Stimulated activated CD4-positive, alpha-beta T cell treated with anti-CD3 and anti-CD28 coated beads, Interleukin-4, amount 100 ng/mL, for 48 hours (primary cell): ENCODE data around the gene SLC1A5.
"Not testable (repeated sequence)": the region's sequence is repeated elsewhere in the genome, so short reads cannot be mapped to it uniquely, and the experiment has no call there.

ENCODE experiments used
- DNase-seq, 2 donors: peaks; one replicate each; pipeline ENCODE4 v3.0.0-alpha.2; 2020; ENCODE audit warnings: low read depth in 2 of 2

SLC1A5 gene

DNA sequence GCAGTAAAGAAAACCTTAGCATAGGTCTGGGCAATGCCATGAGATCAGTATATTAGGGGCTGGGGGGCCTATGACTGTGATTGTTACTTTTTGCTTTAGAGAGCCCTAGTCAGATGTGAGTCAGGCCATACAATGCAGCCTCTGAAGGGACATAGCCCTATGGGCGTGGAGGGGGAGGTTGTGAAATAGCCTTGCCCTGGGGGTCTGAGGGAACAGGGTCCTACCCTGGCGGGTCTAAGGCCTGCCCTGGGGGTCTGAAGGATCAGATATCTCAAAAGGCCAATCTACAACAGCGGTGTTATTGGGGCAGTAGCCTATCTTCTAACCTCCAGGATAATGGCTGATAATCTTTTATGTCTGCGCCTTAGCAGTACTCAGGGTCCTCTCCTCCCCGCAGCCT lies 13.8 kb upstream of the SLC1A5 start:
- DNase-seq, result no peak

DNA sequence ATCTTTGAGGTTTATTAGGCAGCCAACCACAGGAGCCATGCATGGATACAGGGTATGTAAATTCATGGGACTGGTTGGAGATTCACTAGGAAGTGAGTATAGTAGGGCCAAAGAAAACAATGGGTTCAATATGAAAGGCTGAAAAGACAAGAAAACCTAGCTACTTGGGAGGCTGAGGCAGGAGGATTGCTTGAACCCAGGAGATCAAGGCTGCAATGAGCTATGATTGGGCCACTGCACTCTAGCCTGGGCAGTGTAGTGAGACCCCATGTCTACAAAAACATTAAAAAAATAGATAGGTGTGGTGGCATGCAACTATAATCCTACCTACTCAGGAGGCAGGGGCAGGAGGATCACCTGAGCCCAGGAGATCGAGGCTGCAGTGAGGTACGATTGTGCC lies 10.3 kb upstream of the SLC1A5 start:
- no peak for DNase-seq

DNA sequence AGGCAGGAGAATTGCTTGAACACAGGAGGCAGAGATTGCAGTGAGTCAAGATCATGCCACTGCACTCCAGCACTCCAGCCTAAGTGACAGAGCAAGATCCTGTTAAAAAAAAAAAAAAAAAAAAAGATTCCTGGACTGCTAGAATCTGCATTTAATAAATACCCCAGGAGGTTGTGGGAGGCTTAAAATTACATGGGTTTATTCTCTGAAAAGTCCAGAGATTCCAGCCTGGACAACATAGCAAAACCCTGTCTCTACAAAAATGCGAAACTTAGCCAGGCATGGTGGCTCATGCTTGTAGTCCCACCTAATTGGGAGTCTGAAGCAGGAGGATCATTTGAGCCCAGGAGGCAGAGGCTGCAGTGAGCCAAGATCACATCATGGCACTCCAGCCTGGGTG lies 9.5 kb upstream of the SLC1A5 start:
- no peak for DNase-seq

DNA sequence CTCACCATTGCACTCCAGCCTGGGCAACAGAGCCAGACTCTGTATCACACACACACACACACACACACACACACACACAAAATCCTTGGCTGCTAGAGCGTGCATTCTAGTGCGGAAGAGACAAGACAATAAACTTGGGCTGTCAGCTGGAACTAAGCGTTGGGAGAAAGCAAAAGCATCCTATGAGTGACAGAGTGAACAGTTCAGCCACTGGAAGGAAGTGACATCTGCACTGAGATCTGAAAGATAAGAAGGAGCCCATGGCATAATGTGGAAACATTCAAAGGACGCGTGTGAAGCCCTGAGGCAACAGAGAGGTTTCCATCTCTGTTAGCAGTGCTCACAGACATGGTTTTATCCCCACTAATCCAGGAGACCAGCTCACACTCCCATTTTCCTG lies 3.5 kb upstream of the SLC1A5 start:
- DNase-seq, result no peak

DNA sequence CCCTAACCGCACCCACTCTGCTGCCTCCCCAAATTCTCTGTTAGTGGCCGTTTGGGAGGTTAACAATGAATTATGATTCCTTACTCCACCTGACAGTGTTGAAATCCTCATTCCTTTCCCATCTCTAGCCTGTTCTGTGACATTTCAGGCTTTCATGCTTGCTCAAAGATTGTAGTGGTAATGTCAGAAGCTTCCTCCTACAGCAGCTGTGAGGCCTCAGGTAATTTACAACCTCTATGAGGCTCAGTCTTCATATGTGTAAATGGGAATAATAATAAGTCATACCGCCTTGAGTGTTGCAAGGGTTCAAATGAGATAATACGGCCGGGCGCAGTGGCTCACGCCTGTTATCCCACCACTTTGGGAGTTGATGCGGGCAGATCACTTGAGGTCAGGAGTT lies 977 bp upstream of the SLC1A5 start:
- no peak for DNase-seq

DNA sequence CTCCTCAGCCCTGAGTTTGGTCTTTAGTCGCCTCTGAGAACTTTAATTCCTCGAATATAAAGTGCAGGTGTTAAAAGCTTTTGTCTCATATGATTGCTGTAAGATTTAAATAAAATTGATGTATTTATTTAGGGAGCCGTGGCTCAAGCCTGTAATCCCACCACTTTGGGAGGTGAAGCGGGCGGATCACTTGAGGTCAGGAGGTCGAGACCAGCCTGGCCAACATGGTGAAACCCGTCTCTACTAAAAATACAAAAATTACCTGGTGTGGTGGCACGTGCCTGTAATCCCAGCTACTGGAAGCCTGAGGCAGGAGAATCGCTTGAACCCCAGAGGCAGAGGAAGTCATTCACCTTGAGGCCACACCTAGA lies 559 bp upstream of the SLC1A5 start:
- no peak for DNase-seq

DNA sequence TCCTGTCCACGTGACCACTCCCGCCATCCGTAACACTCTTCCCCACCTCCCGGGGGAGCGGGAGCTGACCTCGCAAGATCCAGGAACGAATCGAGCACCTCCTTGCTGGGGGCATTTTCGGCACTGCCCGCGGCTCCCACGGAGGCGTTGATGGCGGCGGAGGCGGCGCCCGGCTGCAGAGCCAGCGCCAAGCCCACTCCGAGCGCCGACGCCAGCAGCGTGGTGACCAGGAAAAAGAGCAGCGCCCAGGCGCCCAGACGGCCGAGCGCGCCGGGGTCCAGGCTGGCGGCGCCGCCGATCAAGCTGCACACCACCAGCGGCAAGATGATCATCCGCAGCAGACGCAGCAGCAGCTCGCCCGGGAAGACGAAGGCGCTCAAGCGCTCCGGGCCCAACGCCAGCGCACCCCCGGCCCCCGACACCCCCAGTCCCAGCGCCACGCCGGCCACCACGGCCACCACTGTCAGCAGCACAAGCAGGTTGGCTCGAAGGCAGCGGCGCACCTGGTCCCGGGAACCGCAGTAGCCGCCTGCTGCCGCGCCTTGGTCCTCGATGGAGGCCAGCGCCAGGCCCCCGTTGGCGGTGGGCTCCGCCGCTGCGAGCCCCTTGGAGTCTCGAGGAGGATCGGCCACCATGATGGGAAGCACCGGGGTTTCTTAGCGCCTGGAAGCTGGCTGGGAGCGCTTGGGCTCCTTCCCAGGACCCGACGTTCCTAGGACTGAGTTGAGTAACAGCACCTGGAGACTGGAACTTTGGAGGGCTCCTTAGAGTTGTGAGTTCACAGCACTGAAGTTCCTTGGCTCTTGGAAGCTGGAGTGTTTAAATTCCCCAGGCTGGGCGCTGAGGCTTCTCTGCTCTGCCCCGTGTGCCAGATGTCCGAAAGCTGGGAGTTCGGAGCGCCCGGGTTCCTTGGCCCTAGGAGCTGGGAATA lies 798 bp downstream of the SLC1A5 start:
- DNase-seq, result peak; percentile 33 to 43

DNA sequence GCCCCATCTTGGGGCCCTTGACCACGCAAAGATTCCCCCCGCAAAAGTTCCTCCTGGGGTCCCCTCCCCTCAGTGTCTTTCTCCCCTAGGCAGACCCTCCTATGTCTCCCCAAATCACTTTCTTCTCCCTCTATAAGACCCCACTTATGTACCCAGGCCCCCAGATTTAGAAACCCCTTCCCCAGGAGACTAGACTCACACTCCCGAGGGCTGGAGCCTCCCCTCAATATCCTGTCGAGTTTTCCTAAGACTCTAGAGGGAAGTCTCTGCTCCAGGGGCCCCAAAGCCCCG lies 1.4 kb downstream of the SLC1A5 start:
- DNase-seq, result no peak

DNA sequence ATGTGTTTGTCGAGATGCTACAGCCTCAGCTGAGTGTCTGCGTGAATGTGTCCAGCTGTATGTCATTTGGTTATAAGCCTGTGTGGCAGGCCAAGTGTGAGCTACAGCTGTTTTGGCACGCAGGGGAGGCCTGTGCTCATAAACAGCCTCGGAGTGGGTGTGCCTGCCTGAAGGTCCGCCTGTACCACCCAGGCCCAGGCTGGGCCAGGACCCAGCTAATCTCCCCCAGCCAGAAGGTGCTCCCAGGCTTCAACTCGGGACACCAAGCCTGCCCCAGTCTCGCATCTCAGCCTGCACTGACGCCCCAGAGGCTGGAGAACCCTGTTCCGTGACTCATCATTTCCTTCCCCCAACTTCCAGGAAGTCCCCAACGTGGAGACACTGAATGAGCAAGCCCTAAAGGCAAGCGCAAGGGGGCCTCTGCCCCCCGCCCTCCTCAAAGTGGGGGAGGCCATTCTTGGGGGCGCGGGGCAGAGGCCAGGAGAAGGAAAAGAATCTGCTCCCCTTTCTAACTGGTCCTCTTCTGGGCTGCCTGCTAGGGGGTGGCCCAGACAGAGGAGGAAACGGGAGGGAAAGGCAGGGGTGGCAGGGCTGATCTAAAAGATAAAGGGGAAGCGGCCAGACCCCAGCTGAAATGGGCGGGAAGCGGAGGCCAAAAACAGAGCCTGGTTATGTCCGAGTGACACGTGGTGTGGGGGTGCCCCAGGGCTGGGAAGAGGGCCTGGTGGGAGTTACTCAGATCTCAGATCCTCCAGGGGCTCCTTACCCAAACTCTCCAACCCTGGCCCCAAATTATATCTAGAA lies 2.0 kb downstream of the SLC1A5 start:
- peak; percentile 68 to 77 for DNase-seq

DNA sequence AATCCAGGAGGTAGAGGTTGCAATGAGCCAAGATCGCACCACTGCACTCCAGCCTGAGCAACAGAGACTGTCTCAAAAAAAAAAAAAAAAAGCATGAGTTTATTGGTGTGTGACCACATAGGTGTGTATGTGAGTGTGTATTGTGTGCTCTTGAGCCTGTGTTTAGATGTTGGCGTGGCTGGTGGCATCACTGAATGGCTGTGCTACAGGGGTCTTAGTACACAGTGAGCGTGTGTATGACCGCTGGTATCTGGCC lies 2.5 kb downstream of the SLC1A5 start:
- no peak for DNase-seq

DNA sequence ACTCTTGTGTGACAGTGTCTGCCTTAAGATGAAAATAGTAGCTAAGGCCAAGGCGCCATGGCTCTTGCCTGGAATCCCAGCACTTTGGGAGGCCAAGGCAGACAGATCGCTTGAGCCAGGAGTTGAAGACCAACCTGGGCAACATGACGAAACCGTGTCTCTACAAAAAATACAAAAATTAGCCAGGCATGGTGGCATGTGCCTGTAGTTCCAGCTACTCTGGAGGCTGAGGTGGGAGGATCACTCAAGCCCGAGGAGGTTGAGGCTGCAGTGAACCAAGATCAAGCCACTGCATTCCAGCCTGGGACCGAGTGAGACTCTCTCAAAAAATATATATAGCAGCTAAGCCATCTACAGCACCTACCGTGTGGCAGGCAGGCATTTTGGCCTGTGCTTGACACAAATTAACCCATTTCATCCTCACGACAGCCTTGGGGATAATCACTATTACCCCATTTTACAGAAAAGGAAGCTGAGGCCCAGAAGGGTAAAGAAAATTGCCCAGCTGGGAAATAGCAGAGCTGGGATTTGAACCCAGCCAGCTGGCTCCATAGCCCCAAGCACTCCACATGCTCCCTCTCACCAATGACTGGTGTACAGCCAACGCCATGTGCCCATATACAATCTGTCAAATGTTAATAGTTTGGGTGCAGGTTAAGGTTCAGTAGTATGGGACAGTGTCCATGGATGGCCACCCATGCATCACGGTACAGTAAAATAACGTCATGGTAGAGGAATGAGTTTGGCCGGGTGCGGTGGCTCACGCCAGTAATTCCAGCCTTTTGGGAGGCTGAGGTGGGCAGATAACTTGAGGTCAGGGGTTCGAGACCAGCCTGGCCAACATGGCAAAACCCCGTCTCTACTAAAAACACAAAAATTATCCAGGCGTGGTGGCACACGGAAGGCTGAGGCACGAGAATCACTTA lies 3.1 kb downstream of the SLC1A5 start:
- DNase-seq, result no peak

DNA sequence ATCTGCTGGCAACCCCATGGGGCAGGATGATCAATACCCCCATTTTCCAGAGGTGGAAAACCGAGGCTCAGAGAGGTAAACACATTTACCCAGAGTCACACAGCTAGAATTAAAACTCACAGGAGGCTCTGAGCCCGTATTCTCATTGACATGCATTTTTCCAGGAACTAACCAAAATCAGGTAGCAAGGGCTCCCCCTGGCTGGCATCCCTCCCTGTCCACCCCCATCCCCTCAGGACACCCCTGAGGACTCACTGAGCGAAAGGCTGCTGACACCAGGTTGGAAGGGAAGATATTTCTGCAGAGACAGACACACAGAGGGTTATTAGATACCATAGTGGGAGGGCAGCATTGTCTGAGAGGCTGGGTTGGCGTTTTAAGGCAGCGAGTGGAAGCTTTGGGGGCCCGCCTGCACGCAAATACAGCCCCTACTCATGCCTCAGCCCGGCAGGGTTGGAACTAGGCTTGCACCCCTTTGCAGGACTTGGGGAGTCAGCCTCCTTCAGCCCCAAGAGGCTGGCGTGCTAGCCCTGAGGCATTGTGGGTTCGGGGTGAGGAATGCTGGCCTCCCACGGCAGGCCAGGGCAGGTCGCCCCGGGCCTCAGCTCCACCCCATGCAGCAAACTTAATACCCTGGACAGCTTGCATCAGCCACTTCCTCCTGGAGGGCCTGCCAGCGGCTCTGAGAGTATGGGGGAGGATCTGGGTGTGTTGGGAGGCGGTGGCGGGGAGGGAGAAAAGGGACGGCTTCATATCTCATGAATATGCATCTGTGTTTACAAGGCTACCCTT lies 3.9 kb downstream of the SLC1A5 start:
- peak; percentile 52 to 71 for DNase-seq

DNA sequence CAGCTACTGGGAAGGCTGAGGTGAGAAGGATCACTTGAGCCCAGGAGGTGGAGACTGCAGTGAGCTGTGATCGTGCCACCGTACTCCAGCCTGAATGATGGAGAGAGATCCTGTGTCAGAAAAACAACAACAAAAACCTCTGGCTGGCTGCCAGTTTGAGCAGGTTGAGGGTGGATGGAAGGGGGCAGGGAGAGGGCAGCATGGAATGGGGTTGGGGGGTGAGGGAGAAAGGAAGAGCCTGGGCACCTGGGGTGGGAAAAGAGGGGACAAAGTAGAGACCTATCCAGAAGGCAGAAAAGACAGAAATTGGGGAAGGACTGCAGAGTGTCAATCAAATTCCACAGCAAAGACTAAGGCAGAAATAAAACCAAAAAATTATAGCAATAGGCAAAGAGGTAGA lies 4.7 kb downstream of the SLC1A5 start:
- DNase-seq, result no peak

DNA sequence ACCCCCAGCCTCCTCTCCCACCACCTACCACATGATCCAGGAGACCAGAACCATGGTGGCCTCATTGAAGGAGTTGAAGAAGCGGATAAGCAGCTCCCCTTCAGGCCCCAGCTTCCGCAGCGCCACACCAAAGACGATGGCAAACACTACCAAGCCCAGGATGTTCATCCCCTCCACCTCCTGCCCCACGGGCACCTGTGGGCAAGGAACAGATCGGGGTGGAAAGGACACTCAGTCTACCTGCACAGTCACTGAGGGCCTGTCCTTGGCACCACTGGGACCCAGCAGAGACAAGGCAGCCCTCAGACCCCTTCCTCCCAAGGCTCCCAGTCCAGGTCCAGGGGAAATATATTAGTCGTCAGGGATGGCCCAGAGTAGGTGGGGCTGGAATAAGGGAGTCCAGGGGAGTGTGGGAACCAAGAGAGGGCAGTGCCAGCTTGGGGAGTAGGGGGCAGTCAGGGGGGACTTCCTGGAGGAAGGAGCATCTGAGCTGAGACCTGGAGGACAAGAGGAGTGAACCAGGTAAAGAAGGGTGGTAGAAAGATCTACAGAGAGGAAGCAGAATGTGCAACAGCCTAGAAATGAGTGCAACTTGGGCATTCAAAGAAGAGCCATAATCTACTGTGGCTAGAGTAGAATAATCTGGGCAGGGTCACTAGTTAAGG lies 5.9 kb downstream of the SLC1A5 start:
- no peak for DNase-seq

DNA sequence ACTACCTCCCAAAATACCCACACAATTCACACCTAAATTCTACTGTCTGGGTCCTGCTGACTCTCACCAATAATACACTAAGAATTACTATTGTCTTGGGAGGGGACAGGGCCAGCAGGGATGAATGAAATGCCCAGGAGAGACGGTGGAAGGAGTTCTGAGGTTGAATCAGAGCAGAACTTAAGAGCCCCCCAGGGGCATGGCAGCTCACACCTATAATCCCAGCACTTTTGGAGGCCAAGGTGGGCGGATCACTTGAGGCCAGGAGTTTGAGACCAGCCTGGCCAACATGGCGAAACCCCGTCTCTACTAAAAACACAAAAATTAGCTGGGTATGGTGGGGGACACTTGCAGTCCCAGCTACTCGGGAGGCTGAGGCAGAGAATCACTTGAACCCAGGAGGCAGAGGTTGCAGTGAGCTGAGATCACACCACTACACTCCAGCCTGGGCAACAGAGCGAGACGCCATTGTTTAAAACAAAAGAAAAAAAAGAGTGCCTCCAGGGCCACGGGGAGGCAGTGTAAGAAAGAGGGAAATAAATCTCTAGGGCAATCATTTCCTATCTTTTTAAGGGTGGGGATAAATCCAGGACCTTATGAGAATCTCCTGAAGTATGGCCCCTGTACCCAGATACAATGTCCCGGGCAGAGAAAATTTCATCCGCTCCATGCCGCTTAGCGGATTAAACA lies 10.3 kb downstream of the SLC1A5 start:
- DNase-seq, result not testable (repeated sequence)

DNA sequence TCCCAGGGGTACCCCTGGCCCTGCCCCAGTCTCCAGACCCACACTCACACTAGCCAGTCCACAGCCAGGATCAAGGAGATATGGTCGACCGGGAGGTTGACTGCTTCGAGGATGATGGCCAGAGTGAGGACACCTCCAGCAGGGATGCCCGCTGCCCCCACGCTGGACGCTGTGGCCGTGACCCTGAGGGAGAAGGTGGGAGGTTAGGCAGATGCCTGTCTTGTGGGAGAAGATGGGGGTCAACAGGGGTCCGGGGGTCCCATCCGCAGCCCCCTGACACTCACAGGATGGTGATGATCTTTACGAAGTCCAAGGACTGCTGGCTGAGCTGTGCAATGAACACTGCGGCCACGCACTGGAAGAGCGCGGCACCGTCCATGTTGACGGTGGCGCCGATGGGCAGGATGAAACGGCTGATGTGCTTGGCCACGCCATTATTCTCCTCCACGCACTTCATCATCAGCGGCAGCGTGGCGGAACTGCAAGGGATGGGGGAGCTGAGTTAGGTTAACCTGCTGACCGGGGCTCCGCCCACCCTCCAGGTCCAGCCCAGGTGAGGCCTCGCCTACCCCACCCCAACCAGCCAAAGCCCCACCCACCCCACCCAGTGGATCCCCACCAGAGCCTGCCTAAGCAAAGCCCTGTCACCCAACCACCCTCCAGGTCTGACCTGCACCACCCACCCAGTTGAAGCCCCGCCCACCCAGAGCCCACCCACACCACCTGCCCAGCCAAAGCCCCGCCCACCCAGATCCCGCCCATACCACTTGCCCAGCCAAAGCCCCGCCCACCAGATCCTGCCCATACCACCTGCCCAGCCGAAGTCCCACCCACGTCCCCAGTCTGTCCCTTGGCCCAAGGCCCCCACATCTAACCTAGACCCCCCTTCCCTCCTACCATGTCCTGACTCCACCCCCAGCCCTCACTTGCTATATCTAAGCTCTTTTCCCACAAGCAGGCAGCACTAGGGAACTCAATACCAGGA lies 11.2 kb downstream of the SLC1A5 start:
- DNase-seq, result peak in 1 of 2 donors; percentile 20

DNA sequence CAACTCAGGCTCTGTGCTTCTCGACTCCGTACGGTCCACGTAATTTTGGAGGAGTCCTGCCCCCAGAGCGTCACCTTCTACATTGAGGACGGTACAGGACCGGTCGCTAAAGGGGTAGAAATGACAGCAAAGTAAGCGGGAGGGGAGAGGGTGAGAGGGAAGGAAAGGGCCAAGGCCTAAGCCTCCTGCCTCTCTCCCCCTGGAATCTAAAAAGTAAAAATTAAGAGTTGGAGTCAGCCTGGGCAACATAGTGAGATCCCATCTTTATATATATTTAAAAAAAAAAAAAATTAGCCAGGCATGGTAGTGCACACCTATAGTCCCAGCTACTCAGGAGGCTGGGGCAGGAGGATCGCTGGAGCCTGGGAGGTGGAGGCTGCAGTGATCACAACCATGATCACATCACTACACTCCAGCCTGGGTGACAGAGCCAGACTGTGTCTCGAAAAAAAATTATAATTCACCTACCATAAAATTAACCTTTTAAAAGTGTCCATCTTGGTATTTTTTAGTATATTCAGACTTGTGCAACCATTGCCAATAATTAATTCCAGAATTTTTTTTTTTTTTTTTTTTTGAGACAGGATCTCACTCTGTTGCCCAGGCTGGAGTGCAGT lies 12.6 kb downstream of the SLC1A5 start:
- DNase-seq, result no peak

DNA sequence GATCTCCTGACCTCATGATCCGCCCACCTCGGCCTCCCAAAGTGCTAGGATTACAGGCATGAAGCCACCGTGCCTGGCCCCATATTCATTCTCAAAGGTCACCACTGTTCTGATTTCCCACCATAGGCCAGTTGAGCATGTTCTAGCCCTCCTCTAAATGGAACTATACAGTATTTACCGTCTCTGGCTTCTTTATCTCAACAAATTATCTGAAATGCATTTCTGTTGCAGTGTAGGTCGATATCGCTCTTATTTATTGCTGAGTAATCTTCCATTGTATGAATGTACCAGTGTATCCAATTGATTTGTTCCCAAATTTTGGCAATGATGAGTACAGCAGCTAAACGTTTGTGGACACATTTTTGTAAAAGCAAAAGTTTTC lies 15.4 kb downstream of the SLC1A5 start:
- no peak for DNase-seq
